HEK293T (cell line): ENCODE measurements around the gene HOXA10.

Source experiments
- ARNT ChIP-seq: fragments of 450-650 bp; IDR thresholded peaks from 2 replicates; pipeline ENCODE4 v1.6.1; 2017; ENCODE audit warnings: mild to moderate bottlenecking
- BHLHE40 ChIP-seq: fragments of 450-650 bp; IDR thresholded peaks from 2 replicates; pipeline ENCODE4 v1.6.1; 2016; ENCODE audit warnings: mild to moderate bottlenecking, moderate library complexity, borderline replicate concordance
- ELF4 ChIP-seq: fragments of 450-650 bp; IDR thresholded peaks from 2 replicates; pipeline ENCODE4 v1.6.1; 2017; ENCODE audit warnings: antibody characterized with exemption
- FOXA1 ChIP-seq: fragments of 450-650 bp; IDR thresholded peaks from 2 replicates; pipeline ENCODE4 v1.6.1; 2016; ENCODE audit warnings: mild to moderate bottlenecking
- FOXM1 ChIP-seq: fragments of 450-650 bp; IDR thresholded peaks from 2 replicates; pipeline ENCODE4 v1.6.1; 2017; ENCODE audit warnings: mild to moderate bottlenecking, borderline replicate concordance
- HDGF ChIP-seq: fragments of 450-650 bp; IDR thresholded peaks from 2 replicates; pipeline ENCODE4 v1.6.1; 2017; ENCODE audit warnings: antibody characterized with exemption, borderline replicate concordance
- NFRKB ChIP-seq: fragments of 450-650 bp; IDR thresholded peaks from 2 replicates; pipeline ENCODE4 v1.6.1; 2016; ENCODE audit warnings: mild to moderate bottlenecking, moderate library complexity
- SP1 ChIP-seq: fragments of 450-650 bp; IDR thresholded peaks from 2 replicates; pipeline ENCODE4 v1.6.1; 2017
- SUZ12 ChIP-seq: fragments of 450-650 bp; IDR thresholded peaks from 2 replicates; pipeline ENCODE4 v1.6.1; 2016; ENCODE audit warnings: mild to moderate bottlenecking
- TARDBP ChIP-seq: fragments of 450-650 bp; IDR thresholded peaks from 2 replicates; pipeline ENCODE4 v1.6.1; 2016

- no peak for TF ChIP-seq SUZ12
- TF ChIP-seq BHLHE40: no peak
- no peak for TF ChIP-seq FOXM1
- TF ChIP-seq ARNT: no peak
- TF ChIP-seq TARDBP: no peak
- no peak for TF ChIP-seq SP1
- no peak for TF ChIP-seq NFRKB
- TF ChIP-seq HDGF: no peak
- TF ChIP-seq FOXA1: no peak
- no peak for TF ChIP-seq ELF4
These were observed 24.2 kb upstream of the HOXA10 start for GRCh38 chr7:27198138-27198841.
